Activated CD4-positive, alpha-beta T cell treated with anti-CD3 and anti-CD28 coated beads, Interleukin-2, amount 50 U/mL, for 48 hours (primary cell): Measurements from ENCODE around the gene KCNT1.

Experiments
- DNase-seq, 2 experiments: peaks; one replicate each; pipeline ENCODE4 v3.0.0-alpha.2; 2020

The KCNT1 gene

DNA sequence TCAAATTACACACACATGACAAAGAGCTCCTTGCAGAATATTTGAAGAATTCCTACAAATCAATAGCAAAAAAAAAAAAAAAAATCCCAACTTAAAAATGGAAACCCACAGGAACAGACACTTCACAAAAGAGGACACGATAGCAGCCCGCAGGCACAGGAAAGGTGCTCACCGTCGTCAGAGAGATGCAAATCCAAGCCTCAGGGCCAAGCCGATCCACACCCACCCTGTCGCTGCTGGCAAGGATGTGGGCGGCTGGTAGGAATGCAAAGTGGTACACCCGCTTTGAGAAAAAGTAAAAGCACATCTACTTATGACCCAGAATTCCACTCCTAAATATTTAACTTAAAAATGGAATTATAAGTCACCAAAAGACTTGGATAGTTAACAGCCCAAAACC, 28.0 kb upstream of the KCNT1 start:
- no peak for DNase-seq

DNA sequence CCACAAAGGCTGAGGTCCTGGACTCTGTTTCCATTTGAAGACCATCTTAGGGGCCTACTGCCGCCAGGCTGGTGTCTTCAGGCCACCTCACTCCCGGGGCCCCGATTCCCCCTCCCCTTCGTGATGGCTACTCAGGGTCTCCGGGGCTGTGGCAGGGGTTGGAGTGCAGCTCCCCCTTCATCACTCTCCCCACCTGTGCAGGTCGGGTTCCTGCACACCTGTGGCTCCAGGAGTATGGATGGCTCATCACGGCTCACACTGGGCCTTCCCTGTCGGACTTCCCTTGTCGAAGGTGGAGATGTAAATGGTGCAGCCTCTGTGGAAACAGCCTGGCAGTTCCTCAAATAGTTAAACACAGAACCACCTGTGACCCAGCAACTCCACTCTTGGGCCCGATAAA, 27.0 kb upstream of the KCNT1 start:
- DNase-seq = no peak

GRCh38 chr9:135676891-135677290, 25.1 kb upstream of the KCNT1 start:
- no peak for DNase-seq

GRCh38 chr9:135677641-135678168, 24.3 kb upstream of the KCNT1 start:
- DNase-seq = no peak

DNA sequence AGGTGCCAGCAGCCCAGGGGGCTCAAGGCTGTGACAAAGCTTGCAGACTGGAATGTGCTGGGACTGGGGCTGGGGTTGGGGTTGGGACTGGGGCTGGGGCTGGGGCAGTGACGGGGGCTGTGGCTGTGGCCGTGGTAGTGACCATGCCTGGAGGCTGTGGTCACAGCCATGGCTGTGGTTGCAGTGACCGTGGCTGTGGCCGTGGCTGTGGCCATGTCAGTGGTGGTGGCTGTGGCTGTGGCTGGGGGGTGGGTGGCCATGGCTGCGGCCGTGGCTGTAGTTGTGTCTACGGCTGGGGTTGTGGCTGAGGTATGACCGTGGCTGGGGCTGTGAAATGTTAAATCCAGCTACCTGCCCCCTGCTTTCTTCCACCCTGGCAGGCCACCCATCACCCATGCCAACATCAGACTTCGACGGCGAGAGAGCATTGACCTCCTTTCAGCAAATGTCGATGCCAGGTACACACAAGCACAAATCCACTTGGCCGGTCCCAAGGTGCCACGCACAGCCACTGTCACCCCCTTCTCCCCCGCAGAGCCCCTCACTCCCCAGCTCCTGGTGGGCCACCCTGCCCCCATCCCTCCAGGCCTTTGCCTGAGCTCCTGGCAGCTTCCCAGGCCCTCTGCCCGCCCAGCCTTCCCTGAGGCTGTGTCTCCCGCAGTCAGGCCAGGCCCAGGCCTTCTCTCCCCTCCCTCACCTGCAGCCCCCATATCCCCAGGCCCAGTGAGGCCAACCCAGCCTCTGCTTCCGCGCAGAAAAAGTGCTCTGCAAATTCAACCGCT, 23.6 kb upstream of the KCNT1 start:
- DNase-seq = no peak

DNA sequence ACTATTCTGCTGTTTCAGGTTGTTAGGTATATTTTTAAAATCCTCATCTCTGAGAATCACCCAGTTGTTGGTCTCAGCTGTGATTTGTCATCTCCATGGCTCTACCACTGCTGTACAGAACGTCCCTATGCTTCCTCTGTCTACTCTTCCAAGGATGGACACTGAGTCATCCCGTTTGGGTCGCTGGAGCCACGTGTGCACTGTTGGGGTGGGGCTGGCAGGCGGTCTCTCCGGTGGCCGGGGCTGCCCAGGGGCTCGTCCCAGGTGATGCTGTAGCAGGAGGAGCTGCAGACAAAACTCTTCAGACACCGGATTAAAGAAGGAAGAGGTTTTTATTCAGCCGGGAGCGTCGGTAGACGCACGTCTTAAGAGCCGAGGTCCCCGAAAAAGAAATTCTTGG, 21.9 kb upstream of the KCNT1 start:
- no peak for DNase-seq

- no peak for DNase-seq
These were observed 20.8 kb upstream of the KCNT1 start for GRCh38 chr9:135681161-135681560.

- DNase-seq = no peak
These were observed 18.5 kb upstream of the KCNT1 start for GRCh38 chr9:135683401-135684034.

- DNase-seq = no peak
These were observed 17.3 kb upstream of the KCNT1 start for GRCh38 chr9:135684691-135685090.

- DNase-seq = no peak
These were observed 14.8 kb upstream of the KCNT1 start for GRCh38 chr9:135687216-135687615.

GRCh38 chr9:135689011-135689410, 13.0 kb upstream of the KCNT1 start:
- DNase-seq = no peak

DNA sequence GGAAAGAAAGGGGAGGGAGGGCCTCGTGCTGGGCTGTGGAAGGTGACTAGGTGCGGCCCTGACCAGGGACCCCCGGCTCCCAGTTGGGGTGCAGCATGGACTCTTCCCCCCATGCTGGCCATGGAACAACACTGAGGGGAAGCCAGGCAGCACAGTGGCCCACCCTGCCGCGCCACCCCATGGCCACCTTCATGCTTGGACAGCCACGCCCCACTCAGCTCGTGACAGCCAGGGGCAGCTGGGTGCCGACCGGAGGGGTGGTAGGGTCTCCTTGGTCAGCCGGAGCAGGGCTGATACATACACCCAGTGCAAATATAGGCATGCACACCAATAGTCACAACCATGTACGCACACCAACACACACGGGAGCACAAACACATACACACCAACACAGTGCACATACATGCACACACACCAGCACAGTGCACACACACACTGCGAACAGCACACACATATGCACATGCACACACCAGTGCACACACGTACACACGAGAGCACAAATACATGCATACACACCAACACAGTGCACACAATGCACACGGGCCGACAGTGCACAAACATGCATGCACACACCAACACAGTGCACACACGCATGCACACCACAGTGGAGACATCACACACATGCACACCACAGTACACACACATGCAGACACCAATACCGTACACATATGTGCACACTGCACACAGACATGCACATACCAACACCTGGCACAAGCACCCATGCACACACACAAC, 11.0 kb upstream of the KCNT1 start:
- DNase-seq = no peak

DNA sequence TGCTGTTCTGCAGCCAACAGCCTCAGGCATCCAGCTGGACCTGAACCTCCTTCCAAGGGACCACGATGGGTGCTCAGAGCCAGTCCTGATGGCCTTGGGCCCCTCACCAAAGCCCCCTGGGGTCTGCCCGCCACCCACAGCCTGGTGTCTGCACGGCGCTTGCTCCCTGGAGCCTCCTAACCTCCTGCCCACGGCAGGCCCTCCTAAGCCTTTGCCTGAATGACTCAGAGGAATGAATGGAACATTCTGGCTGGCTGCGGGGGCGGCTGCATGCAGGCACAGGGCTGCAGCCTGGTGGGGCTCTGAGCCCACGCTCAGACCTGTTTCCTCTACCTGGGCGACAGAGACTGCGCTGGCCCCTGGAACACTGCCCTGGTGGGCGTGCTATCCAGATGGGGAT, 9.6 kb upstream of the KCNT1 start:
- DNase-seq = no peak

- no peak for DNase-seq
These were observed 8.7 kb upstream of the KCNT1 start for GRCh38 chr9:135693265-135693664.

GRCh38 chr9:135693771-135694170, 8.2 kb upstream of the KCNT1 start:
- DNase-seq = no peak

- no peak for DNase-seq
These were observed 7.6 kb upstream of the KCNT1 start for GRCh38 chr9:135694414-135694813.

GRCh38 chr9:135695036-135695435, 6.9 kb upstream of the KCNT1 start:
- no peak for DNase-seq

DNA sequence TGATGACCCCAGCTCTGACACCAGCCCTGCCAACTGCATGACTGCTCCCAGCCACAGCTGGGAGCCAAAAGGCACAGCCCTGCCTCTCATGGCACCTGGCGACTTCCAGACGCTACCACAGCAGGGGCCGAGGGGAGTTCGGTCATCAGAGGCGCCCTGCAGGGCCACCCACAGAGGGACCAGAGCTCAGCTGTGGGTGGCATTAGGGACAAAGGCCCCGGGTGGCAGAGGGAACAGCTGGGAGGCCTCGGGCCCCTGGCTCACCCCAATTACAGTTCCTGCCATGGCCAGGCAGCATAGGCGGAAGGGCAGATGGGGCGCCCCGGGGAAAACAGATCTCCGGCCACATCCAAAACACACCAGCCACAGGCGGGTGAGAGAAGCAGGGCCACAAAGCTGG, 6.3 kb upstream of the KCNT1 start:
- DNase-seq = no peak

DNA sequence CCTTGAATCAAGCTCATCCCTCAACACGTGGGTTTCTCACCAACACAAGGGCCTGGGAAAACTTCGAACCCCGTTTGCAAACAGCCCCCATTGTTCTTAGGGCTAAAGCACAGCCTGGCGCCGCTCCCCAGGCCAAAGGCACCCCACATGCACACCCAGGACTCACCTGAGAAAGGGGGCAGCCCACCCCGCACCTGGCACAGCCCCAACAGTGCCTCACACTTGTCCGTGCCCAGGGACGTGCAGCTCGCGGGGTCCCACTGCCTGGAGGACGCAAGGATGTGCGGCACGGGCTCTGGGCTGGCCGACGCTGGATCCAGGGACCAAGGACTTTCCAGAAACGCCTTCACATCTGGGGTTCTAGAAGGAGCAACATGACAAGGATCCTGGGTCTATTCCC, 5.5 kb upstream of the KCNT1 start:
- no peak for DNase-seq

- no peak for DNase-seq
These were observed 4.8 kb upstream of the KCNT1 start for GRCh38 chr9:135697226-135697625.

DNA sequence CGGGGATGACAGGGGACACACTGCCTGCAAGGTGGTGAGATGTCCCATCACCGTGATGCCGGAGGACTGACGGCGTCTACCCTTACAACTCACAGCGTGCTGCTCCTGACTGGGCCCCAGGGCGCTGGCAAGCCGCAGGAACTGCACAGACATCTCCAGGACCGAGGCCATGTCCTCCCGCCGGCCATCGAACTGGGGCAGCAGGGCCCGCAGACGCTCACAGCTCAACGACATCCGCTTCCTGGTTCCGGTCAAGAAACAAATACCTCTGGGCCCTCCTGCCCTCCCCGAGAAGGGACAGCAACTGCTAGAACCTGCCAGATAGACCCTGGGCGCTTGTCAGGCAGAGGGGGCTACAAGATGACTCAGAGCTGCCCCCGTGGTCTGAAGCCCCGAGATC, 3.7 kb upstream of the KCNT1 start:
- no peak for DNase-seq

GRCh38 chr9:135698767-135699166, 3.2 kb upstream of the KCNT1 start:
- no peak for DNase-seq

GRCh38 chr9:135699440-135699839, 2.5 kb upstream of the KCNT1 start, which contains the start of gene SOHLH1:
SOHLH1 (minus strand) TSS chr9:135699481; CDS start chr9:135699467, 14 bp downstream.
- no peak for DNase-seq

DNA sequence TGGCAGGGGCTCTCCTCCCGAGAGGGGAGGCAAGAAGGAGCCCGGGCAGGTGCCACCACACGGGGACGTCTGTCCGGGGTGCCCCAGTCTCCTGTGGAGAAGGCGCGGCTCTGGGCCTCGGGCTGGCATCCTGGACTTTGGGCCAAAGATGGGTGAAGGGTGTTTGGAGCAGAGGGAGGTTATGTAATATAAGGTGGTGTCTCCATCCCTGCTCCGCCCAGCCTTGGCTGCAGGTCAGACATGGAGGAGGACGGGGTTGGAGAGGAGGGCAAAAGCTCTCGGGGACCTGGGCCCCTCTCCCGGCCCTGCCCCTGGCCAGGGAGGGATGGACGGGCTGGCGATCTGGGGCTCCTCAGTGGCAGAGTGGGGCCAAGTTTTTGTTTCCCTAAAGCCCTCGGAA, 1.5 kb upstream of the KCNT1 start:
- DNase-seq = no peak
